ENCODE data around the gene YAP1. TPM values are rescaled to one million over a fixed set of nuclear protein-coding genes. Genes with fewer than 3 reads are reported as not detected.
A peak's percentile ranks its signal among the peaks of the same experiment; 100 is the strongest.
"Not testable (repeated sequence)": the region's sequence is repeated elsewhere in the genome, so short reads cannot be mapped to it uniquely, and the experiment has no call there.

Gene YAP1
- total RNA-seq, 1 experiment from 2014 or later: 79.6 TPM

GRCh38 chr11:102197670-102198139 is 87.5 kb downstream of the YAP1 start:
- DNase-seq (ENCODE audit: low read depth): no peak

GRCh38 chr11:102199673-102200072 is 89.4 kb downstream of the YAP1 start:
- DNase-seq (ENCODE audit: low read depth): no peak

- not testable (repeated sequence) for DNase-seq (ENCODE audit: low read depth)
Observed at GRCh38 chr11:102200325-102200724, 90.1 kb downstream of the YAP1 start.

GRCh38 chr11:102201776-102202175 is 91.5 kb downstream of the YAP1 start:
- no peak for DNase-seq (ENCODE audit: low read depth)

GRCh38 chr11:102202972-102203371 is 92.7 kb downstream of the YAP1 start:
- DNase-seq (ENCODE audit: low read depth): no peak

GRCh38 chr11:102204174-102204573 is 93.9 kb downstream of the YAP1 start:
- DNase-seq (ENCODE audit: low read depth): no peak

- no peak for DNase-seq (ENCODE audit: low read depth)
Observed at GRCh38 chr11:102205805-102206204, 95.6 kb downstream of the YAP1 start.

- DNase-seq (ENCODE audit: low read depth): no peak
Observed at GRCh38 chr11:102208835-102209234, 98.6 kb downstream of the YAP1 start.

GRCh38 chr11:102214623-102215022 is 104.4 kb downstream of the YAP1 start:
- no peak for DNase-seq (ENCODE audit: low read depth)

- no peak for DNase-seq (ENCODE audit: low read depth)
Observed at GRCh38 chr11:102216433-102217075, 106.3 kb downstream of the YAP1 start.

- DNase-seq (ENCODE audit: low read depth): peak; percentile 53
Observed at GRCh38 chr11:102220728-102221467, 110.7 kb downstream of the YAP1 start.

GRCh38 chr11:102223859-102224258 is 113.6 kb downstream of the YAP1 start:
- no peak for DNase-seq (ENCODE audit: low read depth)

- peak; percentile 96 for DNase-seq (ENCODE audit: low read depth)
Observed at GRCh38 chr11:102225689-102226568, 115.7 kb downstream of the YAP1 start.

- peak; percentile 91 for DNase-seq (ENCODE audit: low read depth)
Observed at GRCh38 chr11:102226702-102227490, 116.6 kb downstream of the YAP1 start.

GRCh38 chr11:102229510-102230123 is 119.4 kb downstream of the YAP1 start:
- DNase-seq (ENCODE audit: low read depth): no peak

- DNase-seq (ENCODE audit: low read depth): no peak
Observed at GRCh38 chr11:102230186-102230585, 119.9 kb downstream of the YAP1 start.

GRCh38 chr11:102230911-102231310 is 120.7 kb downstream of the YAP1 start:
- no peak for DNase-seq (ENCODE audit: low read depth)

GRCh38 chr11:102234779-102235439 is 124.7 kb downstream of the YAP1 start:
- peak; percentile 15 for DNase-seq (ENCODE audit: low read depth)

GRCh38 chr11:102237096-102237735 is 127.0 kb downstream of the YAP1 start:
- DNase-seq (ENCODE audit: low read depth): peak; percentile 84

- DNase-seq (ENCODE audit: low read depth): peak; percentile 40
Observed at GRCh38 chr11:102238391-102238821, 128.2 kb downstream of the YAP1 start.
